ENCODE data around the gene PDE4C. TPM values are rescaled to one million over a fixed set of nuclear protein-coding genes. Genes with fewer than 3 reads are reported as not detected.

PDE4C gene
- total RNA-seq, 2 experiments from 2014 or later, result 1.4 TPM; not detected in 1

DNA sequence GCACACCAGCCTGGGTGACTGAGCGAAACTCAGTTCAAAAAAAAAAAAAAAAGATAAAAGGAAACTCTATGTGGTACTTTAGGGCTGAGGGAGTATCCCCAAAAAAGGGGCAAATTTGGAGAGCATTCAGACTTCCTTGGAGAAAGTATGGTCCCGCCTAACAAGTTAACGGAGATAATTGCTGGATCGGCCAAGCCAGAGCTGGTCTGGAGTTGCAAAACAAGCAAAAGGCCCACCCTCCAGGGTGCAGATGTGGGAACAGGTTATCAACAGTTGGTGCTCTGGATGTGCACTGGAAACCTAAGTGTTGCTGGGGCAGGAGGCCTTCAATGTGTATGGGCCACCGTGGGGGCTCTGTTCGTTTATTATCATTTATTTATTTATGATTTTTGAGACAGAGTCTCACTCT, 45.2 kb upstream of the PDE4C start:
- H3K79me2 ChIP-seq (ENCODE audit: insufficient read depth, low read depth, low read length), result no peaks in the 10 kb centered on the region
- no peaks in the 10 kb centered on the region; the same call in 1 of the 2 replicates for H4K20me1 ChIP-seq (ENCODE audit: insufficient read depth, low read length)

DNA sequence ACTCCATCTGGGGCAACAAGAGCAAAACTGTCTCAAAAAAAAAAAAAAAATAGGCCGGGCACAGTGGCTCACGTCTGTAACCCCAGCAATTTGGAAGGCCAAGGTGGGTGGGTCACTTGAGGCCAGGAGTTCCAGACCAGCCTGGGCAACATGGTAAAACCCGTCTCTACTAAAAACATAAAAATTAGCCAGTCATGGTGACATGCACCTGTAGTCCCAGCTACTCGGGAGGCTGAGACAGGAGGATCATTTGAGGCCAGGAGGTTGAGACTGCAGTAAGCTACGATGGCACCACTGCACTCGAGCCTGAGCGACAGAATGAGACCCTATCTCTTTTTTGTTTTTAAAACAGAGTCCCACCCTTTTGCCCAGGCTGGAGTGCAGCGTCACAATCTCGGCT, 44.1 kb upstream of the PDE4C start:
- POLR2A ChIA-PET, result no interaction called here
- Histone ChIP-seq H2AFZ (ENCODE audit: low read length) (no peak overlapping the region), H4K20me1 (ENCODE audit: insufficient read depth, low read length) (no peaks in the 10 kb centered on the region; the same call in 1 of the 2 replicates), H3K36me3 (ENCODE audit: insufficient read depth, low read length) (no peaks in the 10 kb centered on the region), H3K4me1 (ENCODE audit: insufficient read depth, low read length, poor library complexity, severe bottlenecking) (peaks cover 8% of the 10 kb centered on the region), H3K9me3 (ENCODE audit: low read length) (no peaks in the 10 kb centered on the region), H3K9me2 (ENCODE audit: insufficient read depth, low read length) (no peaks in the 10 kb centered on the region), H3K79me2 (ENCODE audit: insufficient read depth, low read depth, low read length) (no peaks in the 10 kb centered on the region), H3K4me2 (ENCODE audit: low read length) (no peak overlapping the region), H3K4me3 (ENCODE audit: low read depth, low read length, poor library complexity, severe bottlenecking) (no peak overlapping the region), H3K27ac (ENCODE audit: low read depth, low read length, poor library complexity, severe bottlenecking) (no peak overlapping the region)
- CTCF ChIA-PET (ENCODE audit: unreplicated experiment), result interaction anchor here (1.2 kb wide), 1 partner anchor 59 kb away, joined by 5 read pairs; no protein-coding TSS in a partner anchor
- DNase-seq (ENCODE audit: low spot score), result no peak
- intact Hi-C loops (cut with micrococcal nuclease; ENCODE audit: unreplicated experiment), result no loop called here
- no TSS peak for BruUV-seq (replicated peaks)
- TF ChIP-seq, protein P1, sequence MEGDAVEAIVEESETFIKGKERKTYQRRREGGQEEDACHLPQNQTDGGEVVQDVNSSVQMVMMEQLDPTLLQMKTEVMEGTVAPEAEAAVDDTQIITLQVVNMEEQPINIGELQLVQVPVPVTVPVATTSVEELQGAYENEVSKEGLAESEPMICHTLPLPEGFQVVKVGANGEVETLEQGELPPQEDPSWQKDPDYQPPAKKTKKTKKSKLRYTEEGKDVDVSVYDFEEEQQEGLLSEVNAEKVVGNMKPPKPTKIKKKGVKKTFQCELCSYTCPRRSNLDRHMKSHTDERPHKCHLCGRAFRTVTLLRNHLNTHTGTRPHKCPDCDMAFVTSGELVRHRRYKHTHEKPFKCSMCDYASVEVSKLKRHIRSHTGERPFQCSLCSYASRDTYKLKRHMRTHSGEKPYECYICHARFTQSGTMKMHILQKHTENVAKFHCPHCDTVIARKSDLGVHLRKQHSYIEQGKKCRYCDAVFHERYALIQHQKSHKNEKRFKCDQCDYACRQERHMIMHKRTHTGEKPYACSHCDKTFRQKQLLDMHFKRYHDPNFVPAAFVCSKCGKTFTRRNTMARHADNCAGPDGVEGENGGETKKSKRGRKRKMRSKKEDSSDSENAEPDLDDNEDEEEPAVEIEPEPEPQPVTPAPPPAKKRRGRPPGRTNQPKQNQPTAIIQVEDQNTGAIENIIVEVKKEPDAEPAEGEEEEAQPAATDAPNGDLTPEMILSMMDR (conservative IDR thresholded peaks at IDR 0.05; ENCODE audit: low read length), result no peak
- no peak for TF ChIP-seq EZH2phosphoT487 (IDR thresholded peaks at IDR 0.05; ENCODE audit: borderline replicate concordance, low read depth, low read length)

More for the DNA sequence above, 45.2 kb upstream of the PDE4C start:
- Histone ChIP-seq H3K4me1 (ENCODE audit: insufficient read depth, low read length, poor library complexity, severe bottlenecking) (no peaks in the 10 kb centered on the region), H3K36me3 (ENCODE audit: insufficient read depth, low read length) (no peaks in the 10 kb centered on the region), H3K9me3 (ENCODE audit: low read length) (no peaks in the 10 kb centered on the region), H3K9me2 (ENCODE audit: insufficient read depth, low read length) (no peaks in the 10 kb centered on the region), H3K4me3 (ENCODE audit: low read depth, low read length, poor library complexity, severe bottlenecking) (no peak overlapping the region), H3K27ac (ENCODE audit: low read depth, low read length, poor library complexity, severe bottlenecking) (no peak overlapping the region), H3K4me2 (ENCODE audit: low read length) (no peak overlapping the region), H2AFZ (ENCODE audit: low read length) (no peak overlapping the region)
- CTCF ChIA-PET (ENCODE audit: unreplicated experiment), result no interaction called here
- TF ChIP-seq, protein P1 (conservative IDR thresholded peaks at IDR 0.05; ENCODE audit: low read length), result no peak
- TF ChIP-seq EZH2phosphoT487 (IDR thresholded peaks at IDR 0.05; ENCODE audit: borderline replicate concordance, low read depth, low read length), result no peak
- POLR2A ChIA-PET, result interaction anchor here (0.7 kb wide), 2 partner anchors 8 to 48 kb away, joined by 4 to 7 read pairs; no protein-coding TSS in a partner anchor
- intact Hi-C loops (cut with micrococcal nuclease; ENCODE audit: unreplicated experiment), result no loop called here
- no peak for DNase-seq (ENCODE audit: low spot score)
- no TSS peak for BruUV-seq (replicated peaks)

DNA sequence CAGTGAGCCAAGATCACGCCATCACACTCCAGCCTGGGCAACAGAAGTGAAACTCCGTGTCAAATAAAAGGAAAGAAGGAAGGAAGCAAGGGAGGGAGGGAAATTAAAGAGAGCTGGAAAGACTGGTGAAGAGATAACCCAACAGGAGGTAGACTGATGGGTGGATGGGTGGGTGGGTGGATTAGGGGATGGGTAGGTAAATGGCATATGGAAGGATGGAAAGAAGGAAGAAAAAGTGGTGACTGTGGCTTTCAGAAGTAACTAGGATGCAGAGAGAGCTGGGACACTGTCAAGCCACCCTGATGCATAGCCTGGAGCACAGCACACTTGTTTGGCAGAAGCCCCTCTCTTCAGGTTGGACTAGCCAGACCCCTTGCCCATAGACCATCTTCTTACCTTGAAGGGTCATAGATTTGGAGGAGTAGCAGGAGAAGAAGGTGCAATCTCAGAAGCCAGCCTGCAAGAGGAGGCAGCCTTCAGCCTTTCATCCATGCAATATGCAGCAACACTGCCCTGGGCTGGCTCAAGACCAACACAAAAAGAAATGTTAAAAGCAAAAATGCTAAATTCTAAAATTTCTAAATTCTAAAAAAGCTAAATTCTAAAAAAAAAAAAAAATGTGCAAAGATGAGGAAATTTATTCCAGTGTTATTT, 43.0 kb upstream of the PDE4C start:
- DNase-seq (ENCODE audit: low spot score), result no peak
- POLR2A ChIA-PET, result interaction anchor here (0.6 to 1.2 kb wide), 3 partner anchors 15 to 59 kb away, joined by 3 to 6 read pairs (median 5); no protein-coding TSS in a partner anchor
- H3K4me1 ChIP-seq (ENCODE audit: insufficient read depth, low read length, poor library complexity, severe bottlenecking), result peaks cover 11% of the 10 kb centered on the region
- no peaks in the 10 kb centered on the region for H3K9me3 ChIP-seq (ENCODE audit: low read length)
- no peak overlapping the region for H3K4me2 ChIP-seq (ENCODE audit: low read length)
- no peaks in the 10 kb centered on the region for H3K9me2 ChIP-seq (ENCODE audit: insufficient read depth, low read length)
- CTCF ChIA-PET (ENCODE audit: unreplicated experiment), result interaction anchor here (1.2 kb wide), 1 partner anchor 60 kb away, joined by 5 read pairs; no protein-coding TSS in a partner anchor
- H3K27ac ChIP-seq (ENCODE audit: low read depth, low read length, poor library complexity, severe bottlenecking), result no peak overlapping the region
- intact Hi-C loops (cut with micrococcal nuclease; ENCODE audit: unreplicated experiment), result no loop called here
- BruUV-seq (replicated peaks), result no TSS peak
- no peak overlapping the region for H3K4me3 ChIP-seq (ENCODE audit: low read depth, low read length, poor library complexity, severe bottlenecking)
- no peak overlapping the region for H2AFZ ChIP-seq (ENCODE audit: low read length)
- TF ChIP-seq, protein P1 (conservative IDR thresholded peaks at IDR 0.05; ENCODE audit: low read length), result no peak
- no peak for TF ChIP-seq EZH2phosphoT487 (IDR thresholded peaks at IDR 0.05; ENCODE audit: borderline replicate concordance, low read depth, low read length)
- no peaks in the 10 kb centered on the region; the same call in 1 of the 2 replicates for H4K20me1 ChIP-seq (ENCODE audit: insufficient read depth, low read length)
- no peaks in the 10 kb centered on the region for H3K36me3 ChIP-seq (ENCODE audit: insufficient read depth, low read length)
- H3K79me2 ChIP-seq (ENCODE audit: insufficient read depth, low read depth, low read length), result no peaks in the 10 kb centered on the region
